Measurements from ENCODE around the gene AKAP8L.

DNA sequence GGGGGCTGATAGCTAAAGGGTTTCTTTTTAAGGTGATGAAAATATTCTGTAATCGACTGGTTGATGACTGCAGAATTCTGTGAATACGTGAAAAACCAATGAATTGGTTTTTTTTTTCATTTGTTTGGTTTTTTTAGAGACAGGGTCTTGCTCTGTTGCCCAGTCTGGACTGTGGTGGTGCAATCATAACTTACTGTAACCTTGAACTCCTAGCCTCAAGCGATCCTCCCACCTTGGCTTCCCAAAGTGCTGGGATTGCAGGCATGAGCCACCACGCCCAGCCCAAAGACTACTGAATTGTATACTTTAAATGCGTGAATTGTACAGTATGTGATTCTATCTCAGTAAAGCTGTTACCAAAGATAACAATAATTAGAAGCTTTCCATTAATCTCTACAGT, 24.4 kb downstream of the AKAP8L start:
- TF ChIP-seq EZH2 (IDR thresholded peaks at IDR 0.05; ENCODE audit: insufficient read depth, poor library complexity, severe bottlenecking) (no peak), EZH2phosphoT487 (IDR thresholded peaks at IDR 0.05; ENCODE audit: insufficient read depth, low read depth) (no peak)
